H9 (cell line): ENCODE results near the gene PCNX3. TPM values are rescaled to one million over a fixed set of nuclear protein-coding genes. Genes with fewer than 3 reads are reported as not detected.

Experiments used
- DNase-seq: peaks from one replicate; pipeline ENCODE4 v3.0.0-alpha.2; 2017
- H2AFZ ChIP-seq: one replicate; pipeline ENCODE4 v1.6.1; 2013; ENCODE audit warnings: mild to moderate bottlenecking, low read length, control low read depth, moderate library complexity
- H2AK5ac ChIP-seq: 2 replicates; pipeline ENCODE4 v1.6.1; 2013; ENCODE audit warnings: low read length, control low read depth, mixed read lengths; ENCODE audit not compliant: insufficient read length
- H2BK120ac ChIP-seq: one replicate; pipeline ENCODE4 v1.6.1; 2013; ENCODE audit warnings: low read depth, mild to moderate bottlenecking, low read length, control low read depth, inconsistent platforms; ENCODE audit not compliant: poor library complexity, severe bottlenecking
- H2BK12ac ChIP-seq: 2 replicates; pipeline ENCODE4 v1.6.1; 2013; ENCODE audit warnings: low read length, control low read depth, mixed read lengths, low read depth; ENCODE audit not compliant: insufficient read length
- H2BK15ac ChIP-seq: 2 replicates; pipeline ENCODE4 v1.6.1; 2013; ENCODE audit warnings: low read depth, low read length, control low read depth
- H2BK20ac ChIP-seq: one replicate; pipeline ENCODE4 v1.6.1; 2013; ENCODE audit warnings: low read depth, mild to moderate bottlenecking, low read length, control low read depth, inconsistent platforms; ENCODE audit not compliant: poor library complexity, severe bottlenecking
- H2BK5ac ChIP-seq: 2 replicates; pipeline ENCODE4 v1.6.1; 2013; ENCODE audit warnings: low read length, control low read depth, mixed read lengths; ENCODE audit not compliant: insufficient read length
- H3K14ac ChIP-seq: 2 replicates; pipeline ENCODE4 v1.6.1; 2013; ENCODE audit warnings: low read length, control low read depth; ENCODE audit not compliant: insufficient read depth
- H3K18ac ChIP-seq: 2 replicates; pipeline ENCODE4 v1.6.1; 2013; ENCODE audit warnings: low read depth, mild to moderate bottlenecking, mixed read lengths, low read length, control low read depth; ENCODE audit not compliant: insufficient read length
- H3K23ac ChIP-seq: 2 replicates; pipeline ENCODE4 v1.6.1; 2013; ENCODE audit warnings: low read length, control low read depth, mixed read lengths, low read depth; ENCODE audit not compliant: insufficient read length
- H3K23me2 ChIP-seq: 2 replicates; pipeline ENCODE4 v1.6.1; 2013; ENCODE audit warnings: low read depth, mild to moderate bottlenecking, mixed read lengths, low read length, control low read depth; ENCODE audit not compliant: insufficient read length, poor library complexity, severe bottlenecking
- H3K27ac ChIP-seq: 2 replicates; pipeline ENCODE4 v1.5.1; 2013; ENCODE audit warnings: low read length, control low read depth, mixed read lengths, low read depth; ENCODE audit not compliant: insufficient read length
- H3K27me3 ChIP-seq: 2 replicates; pipeline ENCODE4 v1.6.1; 2013; ENCODE audit warnings: low read length, control low read depth, inconsistent platforms; ENCODE audit not compliant: insufficient read depth
- H3K4ac ChIP-seq: 2 replicates; pipeline ENCODE4 v1.6.1; 2013; ENCODE audit warnings: low read depth, mild to moderate bottlenecking, control low read depth, inconsistent platforms, low read length, moderate library complexity
- H3K4me1 ChIP-seq: 2 replicates; pipeline ENCODE4 v1.6.1; 2013; ENCODE audit warnings: low read length, control low read depth, inconsistent platforms; ENCODE audit not compliant: insufficient read depth
- H3K4me2 ChIP-seq: 2 replicates; pipeline ENCODE4 v1.6.1; 2013; ENCODE audit warnings: low read length, control low read depth, mixed read lengths; ENCODE audit not compliant: insufficient read length, insufficient read depth
- H3K56ac ChIP-seq: 2 replicates; pipeline ENCODE4 v1.6.1; 2013; ENCODE audit warnings: low read depth, mild to moderate bottlenecking, mixed read lengths, low read length, control low read depth; ENCODE audit not compliant: insufficient read length
- H3K79me1 ChIP-seq: 2 replicates; pipeline ENCODE4 v1.6.1; 2013; ENCODE audit warnings: low read depth, mild to moderate bottlenecking, moderate library complexity, low read length, control low read depth, inconsistent platforms; ENCODE audit not compliant: insufficient read depth, poor library complexity, severe bottlenecking
- H3K79me2 ChIP-seq: 2 replicates; pipeline ENCODE4 v1.6.1; 2013; ENCODE audit warnings: low read length, control low read depth, inconsistent platforms; ENCODE audit not compliant: insufficient read depth
- H3K9ac ChIP-seq: 2 replicates; pipeline ENCODE4 v1.6.1; 2013; ENCODE audit warnings: low read length, control low read depth, mixed read lengths; ENCODE audit not compliant: insufficient read length; ENCODE audit errors: extremely low read depth
- H3K9me3 ChIP-seq: one replicate; pipeline ENCODE4 v1.6.1; 2013; ENCODE audit warnings: low read depth, low read length, inconsistent platforms; ENCODE audit not compliant: control insufficient read depth
- H3T11ph ChIP-seq: one replicate; pipeline ENCODE4 v1.6.1; 2013; ENCODE audit warnings: mild to moderate bottlenecking, low read length, control low read depth, inconsistent platforms
- H4K20me1 ChIP-seq: one replicate; pipeline ENCODE4 v1.6.1; 2013; ENCODE audit not compliant: control insufficient read depth, insufficient read length, insufficient read depth
- H4K5ac ChIP-seq: 2 replicates; pipeline ENCODE4 v1.6.1; 2013; ENCODE audit warnings: low read depth, mild to moderate bottlenecking, mixed read lengths, low read length, control low read depth; ENCODE audit not compliant: insufficient read length
- H4K8ac ChIP-seq: replicated peaks from 2 replicates; pipeline ENCODE4 v1.6.1; 2013; ENCODE audit warnings: low read length, control low read depth, mixed read lengths, low read depth; ENCODE audit not compliant: insufficient read length
- H4K91ac ChIP-seq: 2 replicates; pipeline ENCODE4 v1.6.1; 2013; ENCODE audit warnings: low read depth, mild to moderate bottlenecking, moderate library complexity, mixed read lengths, low read length, control low read depth; ENCODE audit not compliant: insufficient read length
- H3K27ac Mint-ChIP-seq, 3 experiments: 2 replicates in 2 of 3; 3 replicates in 1 of 3; pipeline ENCODE4 v1.8.0; 2020 to 2021; ENCODE audit warnings: mixed read lengths in 3 of 3, mild to moderate bottlenecking in 1 of 3, moderate library complexity in 1 of 3
- H3K27me3 Mint-ChIP-seq: 2 replicates; pipeline ENCODE4 v1.8.0; 2021; ENCODE audit warnings: low read depth, mild to moderate bottlenecking, moderate library complexity, mixed read lengths
- H3K36me3 Mint-ChIP-seq, 3 experiments: 2 replicates in 2 of 3; 3 replicates in 1 of 3; pipeline ENCODE4 v1.8.0; 2020 to 2021; ENCODE audit warnings: low read depth in 3 of 3, mixed read lengths in 3 of 3; ENCODE audit not compliant: insufficient read depth in 1 of 3
- H3K4me1 Mint-ChIP-seq, 2 experiments: 2 replicates each; pipeline ENCODE4 v1.8.0; 2020; ENCODE audit warnings: mixed read lengths in 2 of 2
- H3K4me3 Mint-ChIP-seq, 2 experiments: 2 replicates in 1 of 2; 3 replicates in 1 of 2; pipeline ENCODE4 v1.8.0; 2020 to 2021; ENCODE audit warnings: mild to moderate bottlenecking in 2 of 2, mixed read lengths in 2 of 2, moderate library complexity in 1 of 2
- H3K9me3 Mint-ChIP-seq, 2 experiments: 2 replicates in 1 of 2; 3 replicates in 1 of 2; pipeline ENCODE4 v1.8.0; 2020; ENCODE audit warnings: mild to moderate bottlenecking in 2 of 2, mixed read lengths in 2 of 2, moderate library complexity in 1 of 2
- WGBS: extraction: QIAGEN DNeasy Blood & Tissue Kit; methylation state at CpG from one replicate; pipeline ENCODE4 v1.1.7; 2013; ENCODE audit warnings: missing lambda C conversion rate, low lambda C conversion rate, mixed read lengths; ENCODE audit not compliant: insufficient read length; ENCODE audit errors: extremely low coverage; 5-methylcytosine and 5-hydroxymethylcytosine counted together
- total RNA-seq: library from RNA; stranded (reverse); gene quantifications from 2 replicates; pipeline ENCODE4 v1.2.1, GENCODE V29; 2021
- TF ChIP-seq, protein P1 (sequence below): fragments of 200-600 bp; sonication (generic); conservative IDR thresholded peaks from 3 replicates; pipeline ENCODE4 v1.8.0; 2021; ENCODE audit warnings: antibody characterized with exemption, mild to moderate bottlenecking

Gene PCNX3
- total RNA-seq, 1 experiment from 2014 or later, result 50.5 TPM

DNA sequence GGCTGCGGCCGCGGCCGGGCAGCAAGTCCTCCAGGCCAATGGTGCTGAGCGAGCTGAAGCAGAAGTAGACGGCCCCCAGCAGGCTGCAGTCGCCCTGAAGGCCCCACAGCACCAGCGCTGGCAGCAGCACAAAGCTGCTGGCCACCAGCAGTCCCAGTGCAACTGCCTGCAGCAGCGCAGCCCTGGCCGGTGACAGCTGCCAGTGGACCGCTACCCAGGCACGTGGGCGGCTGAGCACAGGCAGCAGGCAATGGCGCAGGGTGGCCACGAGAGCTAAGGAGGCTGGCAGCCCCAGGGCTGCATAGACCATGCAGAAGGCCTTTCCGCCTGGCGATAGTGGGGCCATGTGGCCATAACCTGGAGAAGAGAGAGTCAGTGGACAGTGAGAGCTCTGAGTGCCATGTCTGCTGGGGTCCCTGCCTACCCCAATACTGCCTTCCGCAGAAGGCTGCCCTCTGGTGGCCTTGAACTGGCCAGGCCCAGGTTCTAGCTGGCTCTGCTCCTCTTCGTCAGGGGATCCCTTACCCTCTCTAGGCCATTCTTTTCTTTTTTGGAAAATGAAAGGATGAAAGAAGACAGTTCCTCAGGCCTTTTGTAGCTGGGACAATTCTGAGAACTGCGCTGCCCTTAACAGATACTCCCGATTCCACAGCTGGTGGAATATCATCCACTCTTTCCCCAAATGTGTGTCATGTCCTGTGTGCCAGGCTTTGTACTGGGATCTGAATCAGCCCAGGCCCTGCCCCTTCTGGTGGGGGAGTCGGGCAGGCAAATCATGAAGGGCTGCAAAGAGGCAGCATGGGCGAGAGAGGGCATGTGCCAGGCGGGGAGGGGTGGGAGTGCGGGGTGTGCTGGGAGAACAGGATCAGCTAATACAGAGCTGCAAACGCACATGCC lies 21.8 kb upstream of the PCNX3 start:
- no peak overlapping the region for H3K56ac ChIP-seq
- no CpG with 5 or more reads among the region's 26 CpGs for WGBS
- H3K23me2 ChIP-seq, result no peaks in the 10 kb centered on the region
- no peaks in the 10 kb centered on the region for H3K79me2 ChIP-seq
- no peak overlapping the region for H3T11ph ChIP-seq
- H4K8ac ChIP-seq, result no peak overlapping the region
- no peaks in the 10 kb centered on the region for H3K9me3 ChIP-seq
- TF ChIP-seq, protein P1, sequence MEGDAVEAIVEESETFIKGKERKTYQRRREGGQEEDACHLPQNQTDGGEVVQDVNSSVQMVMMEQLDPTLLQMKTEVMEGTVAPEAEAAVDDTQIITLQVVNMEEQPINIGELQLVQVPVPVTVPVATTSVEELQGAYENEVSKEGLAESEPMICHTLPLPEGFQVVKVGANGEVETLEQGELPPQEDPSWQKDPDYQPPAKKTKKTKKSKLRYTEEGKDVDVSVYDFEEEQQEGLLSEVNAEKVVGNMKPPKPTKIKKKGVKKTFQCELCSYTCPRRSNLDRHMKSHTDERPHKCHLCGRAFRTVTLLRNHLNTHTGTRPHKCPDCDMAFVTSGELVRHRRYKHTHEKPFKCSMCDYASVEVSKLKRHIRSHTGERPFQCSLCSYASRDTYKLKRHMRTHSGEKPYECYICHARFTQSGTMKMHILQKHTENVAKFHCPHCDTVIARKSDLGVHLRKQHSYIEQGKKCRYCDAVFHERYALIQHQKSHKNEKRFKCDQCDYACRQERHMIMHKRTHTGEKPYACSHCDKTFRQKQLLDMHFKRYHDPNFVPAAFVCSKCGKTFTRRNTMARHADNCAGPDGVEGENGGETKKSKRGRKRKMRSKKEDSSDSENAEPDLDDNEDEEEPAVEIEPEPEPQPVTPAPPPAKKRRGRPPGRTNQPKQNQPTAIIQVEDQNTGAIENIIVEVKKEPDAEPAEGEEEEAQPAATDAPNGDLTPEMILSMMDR, result peak; percentile 86
- H3K4ac ChIP-seq, result no peak overlapping the region
- Mint-ChIP-seq H3K36me3 (peaks cover 0 to 14% (median 4%) of the 10 kb centered on the region in 3 experiments; a peak in 6 of 7 replicates), H3K27ac (no peak overlapping the region), H3K4me1 (peaks cover 8 to 19% of the 10 kb centered on the region in 2 experiments), H3K9me3 (no peaks in the 10 kb centered on the region), H3K4me3 (peak overlapping the region in 1 of 2 experiments; percentile 55; a peak in 3 of 5 replicates), H3K27me3 (peaks cover 41% of the 10 kb centered on the region)
- no peaks in the 10 kb centered on the region for H4K20me1 ChIP-seq
- no peak overlapping the region for H2AFZ ChIP-seq
- no peak overlapping the region; the same call in 1 of the 2 replicates for H3K14ac ChIP-seq
- no peaks in the 10 kb centered on the region; the same call in 1 of the 2 replicates for H3K27me3 ChIP-seq
- no peak overlapping the region for H2AK5ac ChIP-seq
- no peak overlapping the region for H2BK5ac ChIP-seq
- H3K4me2 ChIP-seq, result no peak overlapping the region
- no peak overlapping the region for H2BK120ac ChIP-seq
- no peak overlapping the region for H3K18ac ChIP-seq
- no peak overlapping the region for H3K27ac ChIP-seq
- peak; percentile 72 for DNase-seq
- no peaks in the 10 kb centered on the region; the same call in 1 of the 2 replicates for H3K4me1 ChIP-seq
- no peak overlapping the region for H2BK20ac ChIP-seq
- H4K5ac ChIP-seq, result no peak overlapping the region
- no peaks in the 10 kb centered on the region for H3K79me1 ChIP-seq
- H3K23ac ChIP-seq, result no peak overlapping the region
- H2BK12ac ChIP-seq, result no peak overlapping the region
- no peak overlapping the region for H3K9ac ChIP-seq
- H2BK15ac ChIP-seq, result no peak overlapping the region; the same call in 1 of the 2 replicates
- no peak overlapping the region for H4K91ac ChIP-seq
